Keratinocyte (primary cell): Measurements from ENCODE around the gene ZBTB44. TPM values are rescaled to one million over a fixed set of nuclear protein-coding genes. Genes with fewer than 3 reads are reported as not detected.

Experiments
- DNase-seq: peaks from one replicate; pipeline ENCODE4 v3.0.0-alpha.2; 2011; ENCODE audit warnings: low read depth, missing footprints, low spot score
- FAIRE-seq: peaks from 2 replicates; lab custom pipeline; 2011; peaks lifted over from hg19 to GRCh38; lab: Jason Lieb, UNC
- H2AFZ ChIP-seq: 2 replicates; pipeline ENCODE4 v1.6.0; 2012; ENCODE audit warnings: low read length, control low read depth, inconsistent platforms; ENCODE audit not compliant: control insufficient read depth
- H3K27ac ChIP-seq: 2 replicates; pipeline ENCODE4 v1.5.1; 2011; ENCODE audit warnings: low read length; ENCODE audit not compliant: control insufficient read depth, insufficient read depth
- H3K27me3 ChIP-seq: 3 replicates; pipeline ENCODE4 v1.6.0; 2011; ENCODE audit warnings: low read length; ENCODE audit not compliant: control insufficient read depth, insufficient read depth; ENCODE audit errors: extremely low read depth
- H3K36me3 ChIP-seq, 2 experiments: 2 replicates in 1 of 2; 3 replicates in 1 of 2; pipeline ENCODE4 v1.5.1; 2011; ENCODE audit warnings: low read length in 2 of 2, mild to moderate bottlenecking in 1 of 2; ENCODE audit not compliant: control insufficient read depth in 2 of 2, insufficient read depth in 2 of 2; ENCODE audit errors: extremely low read depth in 1 of 2
- H3K4me1 ChIP-seq: 3 replicates; pipeline ENCODE4 v1.5.1; 2011; ENCODE audit warnings: low read length; ENCODE audit not compliant: control insufficient read depth, insufficient read depth; ENCODE audit errors: extremely low read depth
- H3K4me2 ChIP-seq: 3 replicates; pipeline ENCODE4 v1.6.0; 2011; ENCODE audit warnings: low read depth, low read length; ENCODE audit not compliant: control insufficient read depth, insufficient read depth; ENCODE audit errors: extremely low read depth
- H3K4me3 ChIP-seq, 3 experiments: fragments of 200-600 bp in 1 of 3; sonication (generic) in 1 of 3; 2 replicates in 2 of 3; 3 replicates in 1 of 3; pipeline ENCODE4 v1.5.1; 2011 to 2016; ENCODE audit warnings: low read length in 3 of 3, mild to moderate bottlenecking in 3 of 3, control low read depth in 2 of 3, inconsistent platforms in 1 of 3, low read depth in 1 of 3, mixed read lengths in 1 of 3, mixed run types in 1 of 3, moderate library complexity in 1 of 3; ENCODE audit not compliant: control insufficient read depth in 2 of 3, insufficient read depth in 2 of 3; ENCODE audit errors: extremely low read depth in 1 of 3
- H3K79me2 ChIP-seq: 2 replicates; pipeline ENCODE4 v1.6.0; 2012; ENCODE audit warnings: low read length; ENCODE audit not compliant: control insufficient read depth, insufficient read depth
- H3K9ac ChIP-seq: 3 replicates; pipeline ENCODE4 v1.6.0; 2011; ENCODE audit warnings: low read length; ENCODE audit not compliant: control insufficient read depth, insufficient read depth; ENCODE audit errors: extremely low read depth
- H3K9me1 ChIP-seq: 3 replicates; pipeline ENCODE4 v1.6.0; 2011; ENCODE audit warnings: low read length; ENCODE audit not compliant: control insufficient read depth, insufficient read depth; ENCODE audit errors: extremely low read depth
- H3K9me3 ChIP-seq: 2 replicates; pipeline ENCODE4 v1.5.1; 2012; ENCODE audit warnings: low read depth, low read length; ENCODE audit not compliant: control insufficient read depth
- H4K20me1 ChIP-seq: 3 replicates; pipeline ENCODE4 v1.6.0; 2011; ENCODE audit warnings: low read length; ENCODE audit not compliant: control insufficient read depth, insufficient read depth; ENCODE audit errors: extremely low read depth
- EZH2 ChIP-seq: IDR thresholded peaks from one replicate; pipeline ENCODE4 v1.6.1; 2012; ENCODE audit warnings: inconsistent platforms, mild to moderate bottlenecking, low read length, moderate library complexity
- dilution Hi-C: fragments of 300-500 bp; cut with MboI; formaldehyde crosslinking; loops from one replicate; pipeline ENCODE4 v1.7.0; 2020; ENCODE audit warnings: low sequenced_read_pairs; ENCODE audit not compliant: extremely low pct_ligation_motif_present
- polyA plus RNA-seq, 5 experiments: library from polyadenylated mRNA; depleted of rRNA in 3 of 5; stranded (reverse) in 3 of 5; stranded (forward) in 1 of 5; unstranded in 1 of 5; fragments of >200 nt; gene quantifications; 1 replicate in 1 of 5; 2 replicates in 3 of 5; 3 replicates in 1 of 5; pipeline versions ENCODE4 v1.2.1 to v1.2.3, GENCODE V29; 2011 to 2012; ENCODE audit warnings: missing spikeins in 2 of 5, low read depth in 1 of 5, low replicate concordance in 1 of 5
- TF ChIP-seq, protein P1 (sequence below), 3 experiments: IDR thresholded peaks in 1 of 3; conservative IDR thresholded peaks in 1 of 3; optimal IDR thresholded peaks in 1 of 3; 2 replicates in 2 of 3; 3 replicates in 1 of 3; pipeline versions ENCODE3 to v1.5.1; 2011; ENCODE audit warnings: low read length in 3 of 3, mild to moderate bottlenecking in 3 of 3, moderate library complexity in 2 of 3, control low read depth in 1 of 3, inconsistent platforms in 1 of 3; ENCODE audit not compliant: insufficient read depth in 2 of 3; ENCODE audit errors: extremely low read depth in 1 of 3

ZBTB44 gene
- polyA plus RNA-seq, 1 donor (not counting 4 experiments of a cell fraction or from before 2014, with no cell fraction given), result 16.8 TPM

- no peak overlapping the region for H3K9ac ChIP-seq
- H2AFZ ChIP-seq, result no peak overlapping the region
- no peaks in the 10 kb centered on the region for H3K9me1 ChIP-seq
- H3K79me2 ChIP-seq, result no peaks in the 10 kb centered on the region
- dilution Hi-C loops, result no loop called here
- no peak overlapping the region for H3K4me2 ChIP-seq
- DNase-seq (no peak), FAIRE-seq (no peak)
- H3K4me1 ChIP-seq, result no peaks in the 10 kb centered on the region
- no peaks in the 10 kb centered on the region for H4K20me1 ChIP-seq
- no peak overlapping the region for H3K27ac ChIP-seq
- H3K9me3 ChIP-seq, result no peaks in the 10 kb centered on the region
- H3K4me3 ChIP-seq, result no peak overlapping the region
- no peak for TF ChIP-seq EZH2
- H3K27me3 ChIP-seq, result no peaks in the 10 kb centered on the region
- peaks cover 2 to 3% of the 10 kb centered on the region in 2 experiments for H3K36me3 ChIP-seq
Measured at GRCh38 chr11:130215531-130216220, 99.0 kb downstream of the ZBTB44 start.

- dilution Hi-C loops, result no loop called here
- H3K27me3 ChIP-seq, result no peaks in the 10 kb centered on the region
- TF ChIP-seq, protein P1, sequence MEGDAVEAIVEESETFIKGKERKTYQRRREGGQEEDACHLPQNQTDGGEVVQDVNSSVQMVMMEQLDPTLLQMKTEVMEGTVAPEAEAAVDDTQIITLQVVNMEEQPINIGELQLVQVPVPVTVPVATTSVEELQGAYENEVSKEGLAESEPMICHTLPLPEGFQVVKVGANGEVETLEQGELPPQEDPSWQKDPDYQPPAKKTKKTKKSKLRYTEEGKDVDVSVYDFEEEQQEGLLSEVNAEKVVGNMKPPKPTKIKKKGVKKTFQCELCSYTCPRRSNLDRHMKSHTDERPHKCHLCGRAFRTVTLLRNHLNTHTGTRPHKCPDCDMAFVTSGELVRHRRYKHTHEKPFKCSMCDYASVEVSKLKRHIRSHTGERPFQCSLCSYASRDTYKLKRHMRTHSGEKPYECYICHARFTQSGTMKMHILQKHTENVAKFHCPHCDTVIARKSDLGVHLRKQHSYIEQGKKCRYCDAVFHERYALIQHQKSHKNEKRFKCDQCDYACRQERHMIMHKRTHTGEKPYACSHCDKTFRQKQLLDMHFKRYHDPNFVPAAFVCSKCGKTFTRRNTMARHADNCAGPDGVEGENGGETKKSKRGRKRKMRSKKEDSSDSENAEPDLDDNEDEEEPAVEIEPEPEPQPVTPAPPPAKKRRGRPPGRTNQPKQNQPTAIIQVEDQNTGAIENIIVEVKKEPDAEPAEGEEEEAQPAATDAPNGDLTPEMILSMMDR (optimal IDR thresholded peaks at IDR 0.05 in 1 of 3, IDR thresholded peaks at IDR 0.05 in 1 of 3, conservative IDR thresholded peaks at IDR 0.05 in 1 of 3; ENCODE audit: extremely low read depth in 1 of 3, insufficient read depth in 2 of 3, low read length in 3 of 3), result no peak
- TF ChIP-seq EZH2, result no peak
Measured at GRCh38 chr11:130214861-130215530, 99.7 kb downstream of the ZBTB44 start.

More at GRCh38 chr11:130214861-130215530, 99.7 kb downstream of the ZBTB44 start:
- Histone ChIP-seq H3K9ac (no peak overlapping the region), H3K4me1 (no peaks in the 10 kb centered on the region), H3K36me3 (peaks cover 3% of the 10 kb centered on the region in 2 experiments), H3K4me3 (no peak overlapping the region), H3K9me1 (no peaks in the 10 kb centered on the region), H4K20me1 (no peaks in the 10 kb centered on the region), H3K9me3 (no peaks in the 10 kb centered on the region), H3K79me2 (no peaks in the 10 kb centered on the region), H3K4me2 (no peak overlapping the region), H3K27ac (no peak overlapping the region), H2AFZ (no peak overlapping the region)
- DNase-seq (no peak), FAIRE-seq (no peak)
